CD4-positive, alpha-beta T cell (primary cell): ENCODE results near the gene PXDN. TPM values are rescaled to one million over a fixed set of nuclear protein-coding genes. Genes with fewer than 3 reads are reported as not detected.

Experiments
- ATAC-seq: fragments of 200-7000 bp; cut with Tn5 transposase; one replicate; pipeline ENCODE4 v1.10.0; 2022; ENCODE audit warnings: mild to moderate bottlenecking; ENCODE audit not compliant: poor library complexity
- CTCF ChIA-PET: fragments of 350-600 bp; sonication (Branson Sonifier 250); formaldehyde crosslinking; loops from one replicate; lab custom pipeline; 2021; ENCODE audit warnings: antibody characterized with exemption, inconsistent platforms; lab: Charles Lee
- POLR2A ChIA-PET: fragments of 350-600 bp; sonication (Branson Sonifier 250); formaldehyde crosslinking; loops from one replicate; lab custom pipeline; 2021; ENCODE audit warnings: antibody characterized with exemption, inconsistent platforms; lab: Charles Lee
- DNase-seq, 14 experiments: peaks; one replicate each; pipeline ENCODE4 v3.0.0-alpha.2; 2013 to 2020; ENCODE audit warnings: mixed read lengths in 2 of 14
- H3K27ac ChIP-seq, 2 donors: one replicate each; pipeline versions ENCODE4 v1.5.1 to v1.7.0; 2013; ENCODE audit warnings: low read length in 2 of 2, low read depth in 1 of 2, mild to moderate bottlenecking in 1 of 2
- H3K27me3 ChIP-seq, 2 experiments: 1 replicate in 1 of 2; 2 replicates in 1 of 2; pipeline versions ENCODE4 v1.6.1 to v1.7.0; 2013; ENCODE audit warnings: low read length in 2 of 2, control low read depth in 1 of 2, mild to moderate bottlenecking in 1 of 2, moderate library complexity in 1 of 2; ENCODE audit not compliant: insufficient read depth in 2 of 2, control insufficient read depth in 1 of 2
- H3K36me3 ChIP-seq: one replicate; pipeline ENCODE4 v1.6.1; 2013; ENCODE audit warnings: low read length, control low read depth; ENCODE audit not compliant: insufficient read depth
- H3K4me1 ChIP-seq: one replicate; pipeline ENCODE4 v1.6.1; 2013; ENCODE audit warnings: low read length, control low read depth; ENCODE audit not compliant: insufficient read depth
- H3K4me3 ChIP-seq: one replicate; pipeline ENCODE4 v1.5.1; 2013; ENCODE audit warnings: mild to moderate bottlenecking, low read length, moderate library complexity
- H3K9me3 ChIP-seq, 2 experiments: 1 replicate in 1 of 2; 2 replicates in 1 of 2; pipeline versions ENCODE4 v1.6.1 to v1.7.0; 2013; ENCODE audit warnings: low read length in 2 of 2, mild to moderate bottlenecking in 2 of 2, control low read depth in 1 of 2, moderate library complexity in 1 of 2; ENCODE audit not compliant: control insufficient read depth in 1 of 2, insufficient read depth in 1 of 2
- H3K27ac Mint-ChIP-seq: one replicate; pipeline ENCODE4 v1.8.0; 2020; ENCODE audit warnings: mixed read lengths
- H3K27me3 Mint-ChIP-seq: one replicate; pipeline ENCODE4 v1.8.0; 2021; ENCODE audit warnings: mixed read lengths
- H3K36me3 Mint-ChIP-seq: one replicate; pipeline ENCODE4 v1.8.0; 2021; ENCODE audit warnings: low read depth, mixed read lengths
- H3K4me1 Mint-ChIP-seq: one replicate; pipeline ENCODE4 v1.8.0; 2021; ENCODE audit warnings: low read depth, mixed read lengths
- H3K4me3 Mint-ChIP-seq: one replicate; pipeline ENCODE4 v1.8.0; 2020; ENCODE audit warnings: mild to moderate bottlenecking, mixed read lengths
- H3K9me3 Mint-ChIP-seq: one replicate; pipeline ENCODE4 v1.8.0; 2020; ENCODE audit warnings: mixed read lengths
- intact Hi-C, 2 experiments: fragments of 100-400 bp; cut with DNase I in 1 of 2; cut with micrococcal nuclease in 1 of 2; formaldehyde crosslinking; loops; one replicate each; pipeline versions ENCODE4 v1.15.1 to v1.9.0; 2023 to 2025; cut with DNase I, micrococcal nuclease
- total RNA-seq, 174 experiments: library from RNA in 2 of 174; stranded (reverse) in 2 of 174; gene quantifications; one replicate each; pipeline ENCODE4 v1.2.3 and lab custom pipeline; 2021 to 2026
- TF ChIP-seq, protein P1 (sequence below): fragments of 200-600 bp; IDR thresholded peaks from one replicate; pipeline ENCODE4 v1.8.0; 2022; ENCODE audit warnings: antibody characterized with exemption, mild to moderate bottlenecking

PXDN gene
- total RNA-seq, 2 experiments from 2014 or later, result 0.47 to 0.84 TPM

DNA sequence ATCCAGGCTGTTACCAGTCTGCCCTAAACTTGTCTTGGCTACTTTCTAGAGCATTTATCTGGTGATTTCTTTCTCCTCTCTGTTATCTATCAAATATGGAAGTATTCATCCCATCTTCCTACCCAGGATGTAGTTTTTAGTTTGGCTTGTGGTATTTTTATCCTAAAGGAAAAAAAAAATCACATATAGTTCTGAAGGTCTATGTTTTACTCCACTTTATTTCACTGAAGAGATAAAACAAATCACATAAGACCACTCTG, 62.2 kb downstream of the PXDN start:
- no peak for ATAC-seq
- Mint-ChIP-seq H3K27me3 (no peaks in the 10 kb centered on the region), H3K27ac (no peak overlapping the region), H3K36me3 (no peaks in the 10 kb centered on the region), H3K4me3 (no peak overlapping the region), H3K4me1 (no peaks in the 10 kb centered on the region), H3K9me3 (no peaks in the 10 kb centered on the region)
- TF ChIP-seq, protein P1, sequence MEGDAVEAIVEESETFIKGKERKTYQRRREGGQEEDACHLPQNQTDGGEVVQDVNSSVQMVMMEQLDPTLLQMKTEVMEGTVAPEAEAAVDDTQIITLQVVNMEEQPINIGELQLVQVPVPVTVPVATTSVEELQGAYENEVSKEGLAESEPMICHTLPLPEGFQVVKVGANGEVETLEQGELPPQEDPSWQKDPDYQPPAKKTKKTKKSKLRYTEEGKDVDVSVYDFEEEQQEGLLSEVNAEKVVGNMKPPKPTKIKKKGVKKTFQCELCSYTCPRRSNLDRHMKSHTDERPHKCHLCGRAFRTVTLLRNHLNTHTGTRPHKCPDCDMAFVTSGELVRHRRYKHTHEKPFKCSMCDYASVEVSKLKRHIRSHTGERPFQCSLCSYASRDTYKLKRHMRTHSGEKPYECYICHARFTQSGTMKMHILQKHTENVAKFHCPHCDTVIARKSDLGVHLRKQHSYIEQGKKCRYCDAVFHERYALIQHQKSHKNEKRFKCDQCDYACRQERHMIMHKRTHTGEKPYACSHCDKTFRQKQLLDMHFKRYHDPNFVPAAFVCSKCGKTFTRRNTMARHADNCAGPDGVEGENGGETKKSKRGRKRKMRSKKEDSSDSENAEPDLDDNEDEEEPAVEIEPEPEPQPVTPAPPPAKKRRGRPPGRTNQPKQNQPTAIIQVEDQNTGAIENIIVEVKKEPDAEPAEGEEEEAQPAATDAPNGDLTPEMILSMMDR, result no peak
- DNase-seq, result no peak
- Histone ChIP-seq H3K4me3 (no peak overlapping the region), H3K9me3 (peaks cover 0 to 28% of the 10 kb centered on the region in 2 experiments), H3K4me1 (no peaks in the 10 kb centered on the region), H3K27me3 (no peaks in the 10 kb centered on the region), H3K36me3 (no peaks in the 10 kb centered on the region), H3K27ac (no peak overlapping the region)
- CTCF ChIA-PET, result no interaction called here
- intact Hi-C loops, result no loop called here
- POLR2A ChIA-PET, result no interaction called here

DNA sequence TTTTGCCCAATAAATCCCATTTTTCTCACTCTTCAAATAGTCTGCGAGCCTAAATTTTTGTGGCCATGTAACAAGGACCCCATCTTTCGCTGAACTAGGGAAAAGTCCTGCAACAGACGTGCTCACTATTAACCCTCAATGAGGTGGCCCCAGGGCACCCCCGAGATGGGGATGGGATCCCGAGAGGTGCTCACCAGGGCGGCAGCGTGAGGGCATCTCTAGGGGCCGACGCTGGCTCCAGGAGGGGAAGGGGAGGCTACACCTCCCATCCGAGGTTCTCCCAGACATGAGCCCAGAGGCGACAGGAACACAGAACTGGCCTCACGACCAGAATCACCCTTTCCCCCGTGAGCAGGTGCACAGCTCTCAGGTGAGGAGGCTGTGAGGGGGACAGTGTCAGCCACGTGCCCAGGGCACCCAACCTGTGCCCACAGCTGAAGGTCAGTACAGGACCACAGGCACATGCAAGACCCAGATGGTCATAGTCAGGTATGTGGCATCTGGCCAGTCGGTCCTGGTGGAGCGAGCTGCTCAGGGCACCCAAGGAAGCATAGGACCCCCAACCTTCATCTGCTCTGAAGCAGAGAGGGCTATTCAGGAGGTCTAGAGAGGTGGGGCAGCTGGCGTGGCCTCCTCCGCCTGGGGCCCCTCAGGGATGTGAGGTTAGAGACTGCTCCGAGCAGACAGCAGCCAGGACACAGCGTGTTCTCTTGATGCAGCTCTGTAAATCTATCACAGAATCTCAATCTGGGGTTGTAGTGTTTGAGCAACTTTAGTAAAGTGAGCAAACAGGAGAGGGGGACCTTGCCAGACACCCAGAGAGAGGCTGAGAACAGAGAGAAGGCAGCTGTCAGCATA, 62.8 kb downstream of the PXDN start:
- CTCF ChIA-PET, result no interaction called here
- intact Hi-C loops, result no loop called here
- Histone ChIP-seq H3K36me3 (no peaks in the 10 kb centered on the region), H3K27me3 (no peaks in the 10 kb centered on the region), H3K27ac (no peak overlapping the region), H3K4me3 (no peak overlapping the region), H3K4me1 (no peaks in the 10 kb centered on the region), H3K9me3 (peaks cover 0 to 32% of the 10 kb centered on the region in 2 experiments)
- Mint-ChIP-seq H3K36me3 (no peaks in the 10 kb centered on the region), H3K4me1 (no peaks in the 10 kb centered on the region), H3K27ac (no peak overlapping the region), H3K9me3 (no peaks in the 10 kb centered on the region), H3K4me3 (no peak overlapping the region), H3K27me3 (no peaks in the 10 kb centered on the region)
- TF ChIP-seq, protein P1, result no peak
- POLR2A ChIA-PET, result no interaction called here
- ATAC-seq (no peak), DNase-seq (no peak)

DNA sequence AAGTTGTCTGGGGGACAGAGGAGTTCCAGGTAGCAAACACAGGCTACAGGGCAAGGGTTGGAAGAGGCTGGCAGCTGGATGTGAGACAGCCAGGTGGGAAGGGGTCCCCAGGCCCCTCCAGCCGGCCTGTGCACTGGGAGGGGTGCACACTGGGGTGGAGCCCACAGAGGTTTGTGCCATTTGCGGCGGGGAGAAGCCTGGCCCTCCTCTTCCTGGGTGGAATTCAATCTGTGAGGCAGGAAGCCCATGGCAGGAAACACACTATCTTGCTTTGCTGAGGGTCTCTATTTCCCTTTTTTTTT, 63.3 kb downstream of the PXDN start:
- Histone ChIP-seq H3K4me1 (no peaks in the 10 kb centered on the region), H3K27ac (no peak overlapping the region), H3K36me3 (no peaks in the 10 kb centered on the region), H3K4me3 (no peak overlapping the region), H3K27me3 (no peaks in the 10 kb centered on the region), H3K9me3 (peaks cover 0 to 36% of the 10 kb centered on the region in 2 experiments)
- Mint-ChIP-seq H3K27me3 (no peaks in the 10 kb centered on the region), H3K27ac (no peak overlapping the region), H3K4me3 (no peak overlapping the region), H3K9me3 (no peaks in the 10 kb centered on the region), H3K4me1 (no peaks in the 10 kb centered on the region), H3K36me3 (no peaks in the 10 kb centered on the region)
- ChIA-PET CTCF (no interaction called here), POLR2A (no interaction called here)
- TF ChIP-seq, protein P1, result no peak
- DNase-seq (no peak), ATAC-seq (no peak)
- intact Hi-C loops, result no loop called here
